NCI-H2227 (cell line): ENCODE data around the gene FOXP2.
"Not testable (repeated sequence)": the region's sequence is repeated elsewhere in the genome, so short reads cannot be mapped to it uniquely, and the experiment has no call there.

Source experiments
- DNase-seq: peaks from one replicate; lab custom pipeline; 2025; ENCODE audit not compliant: unreplicated experiment; lab: John Stamatoyannopoulos, UW

Gene FOXP2

DNA sequence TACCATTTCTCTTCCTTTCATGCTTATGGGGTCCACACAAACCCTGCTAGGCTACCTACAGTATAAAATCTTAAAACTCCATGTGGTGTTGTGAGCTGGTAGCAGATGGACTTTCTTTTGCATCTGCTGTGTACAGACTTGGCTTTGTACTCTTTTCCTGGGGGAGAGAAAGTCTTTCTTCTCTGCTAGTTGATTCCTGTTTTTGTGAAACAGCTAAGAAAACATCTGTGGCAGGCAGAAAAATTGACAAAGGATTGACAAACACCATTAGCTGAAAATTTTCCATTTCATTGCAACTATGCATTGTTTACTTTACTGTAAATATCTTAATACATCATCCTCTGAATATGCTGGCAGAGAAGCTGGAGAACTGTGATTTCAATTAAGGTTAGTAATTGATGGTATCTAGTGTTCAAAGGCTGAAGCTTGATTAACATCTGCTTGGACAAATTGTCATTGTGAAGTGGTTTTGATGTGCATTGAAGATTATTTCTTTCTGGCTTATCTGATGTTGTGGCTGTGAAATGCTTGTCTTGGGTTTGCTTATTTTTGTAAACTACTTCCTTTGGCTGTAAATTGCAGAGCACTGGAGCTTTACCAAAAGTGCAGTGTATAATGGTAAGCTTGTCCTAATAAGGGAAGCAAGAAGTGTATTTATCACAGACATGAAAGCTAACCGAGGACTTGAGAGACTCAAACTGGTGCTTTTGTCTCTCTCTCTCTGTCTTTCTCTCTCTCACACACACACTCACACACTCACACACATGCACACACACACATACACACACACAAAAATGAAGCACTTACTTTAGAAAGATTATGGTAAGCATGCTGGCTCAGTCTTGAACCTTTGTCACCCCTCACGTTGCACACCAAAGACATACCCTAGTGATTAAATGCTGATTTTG, at the start of gene FOXP2:
Gene FOXP2, plus strand, starts transcription at position 660 of the 908 bp plus-strand sequence. CDS start 11,697 bp downstream, outside the sequence.
- DNase-seq: no peak

DNA sequence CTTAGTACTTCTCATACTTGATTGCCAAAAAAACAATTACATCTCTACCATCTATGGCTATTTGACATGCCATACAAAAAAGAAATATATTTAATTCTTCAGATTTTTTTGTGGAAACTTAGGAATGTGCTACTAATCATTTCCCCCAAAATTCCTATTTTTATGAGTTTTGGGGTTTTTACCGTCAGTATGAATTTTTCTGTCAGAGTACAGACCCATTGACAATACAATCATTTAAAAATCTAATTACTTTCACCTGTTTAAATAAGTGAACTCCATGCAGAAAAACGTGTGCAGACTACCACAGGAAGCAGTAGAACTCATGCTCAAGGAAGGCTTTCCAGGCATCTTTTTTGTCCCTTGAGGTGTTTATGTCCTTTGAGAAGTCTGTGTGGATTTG, 48.8 kb upstream of the FOXP2 start:
- no peak for DNase-seq

DNA sequence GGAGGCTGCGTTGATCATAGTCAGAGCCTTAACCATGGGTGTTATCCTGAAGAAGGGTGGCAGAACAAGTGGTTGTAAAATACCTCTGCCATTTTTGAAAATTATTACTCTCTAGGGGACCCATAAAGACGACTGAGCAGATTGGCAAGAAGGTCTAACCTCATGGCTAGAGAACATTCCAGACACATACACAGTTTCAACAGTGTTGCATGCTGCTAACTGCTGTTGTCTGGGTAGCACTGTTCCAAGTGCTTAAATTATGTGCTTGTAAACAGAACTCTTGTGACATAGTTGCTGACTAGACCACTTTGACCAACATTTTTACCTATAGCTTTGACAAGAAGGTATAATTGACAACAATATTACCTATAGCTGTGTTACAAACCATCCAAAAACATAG, 46.1 kb upstream of the FOXP2 start:
- no peak for DNase-seq

DNA sequence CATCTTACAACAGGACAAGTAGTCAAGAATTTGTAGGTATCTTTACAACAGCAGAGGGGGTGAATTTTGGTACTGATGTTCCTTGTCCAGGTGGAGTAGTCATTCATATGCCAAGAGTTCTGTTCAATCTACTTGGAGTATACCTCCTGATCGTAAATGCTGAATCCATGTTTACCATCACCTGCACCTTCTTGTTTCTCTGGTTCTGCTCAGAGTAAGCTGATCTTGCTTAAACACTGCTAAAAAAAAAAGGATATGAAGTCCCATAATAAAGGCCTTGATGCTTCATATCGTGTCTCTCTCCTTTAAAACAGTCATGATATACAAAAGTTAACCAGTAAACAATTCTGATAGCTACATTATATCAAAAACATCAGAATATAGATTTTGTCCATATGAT, 45.3 kb upstream of the FOXP2 start:
- no peak for DNase-seq

DNA sequence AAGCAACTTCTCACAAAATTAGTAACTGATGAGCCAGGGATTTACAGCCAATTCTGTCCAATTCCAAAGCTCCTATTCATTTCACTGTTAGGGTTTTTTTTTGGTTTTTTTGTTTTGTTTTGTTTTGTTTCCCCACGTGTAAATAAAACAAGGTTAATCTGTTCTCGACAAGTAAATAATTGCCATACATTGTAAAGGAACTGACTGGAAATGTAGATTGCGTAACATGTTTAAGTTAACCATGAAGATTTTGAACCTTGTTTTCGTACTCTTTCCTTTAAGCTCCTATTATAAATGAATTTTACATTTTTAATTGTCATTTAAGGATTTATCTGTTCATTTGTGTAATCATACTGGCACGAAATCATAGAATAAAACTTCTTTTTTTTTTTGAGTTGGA, 42.0 kb upstream of the FOXP2 start:
- no peak for DNase-seq

DNA sequence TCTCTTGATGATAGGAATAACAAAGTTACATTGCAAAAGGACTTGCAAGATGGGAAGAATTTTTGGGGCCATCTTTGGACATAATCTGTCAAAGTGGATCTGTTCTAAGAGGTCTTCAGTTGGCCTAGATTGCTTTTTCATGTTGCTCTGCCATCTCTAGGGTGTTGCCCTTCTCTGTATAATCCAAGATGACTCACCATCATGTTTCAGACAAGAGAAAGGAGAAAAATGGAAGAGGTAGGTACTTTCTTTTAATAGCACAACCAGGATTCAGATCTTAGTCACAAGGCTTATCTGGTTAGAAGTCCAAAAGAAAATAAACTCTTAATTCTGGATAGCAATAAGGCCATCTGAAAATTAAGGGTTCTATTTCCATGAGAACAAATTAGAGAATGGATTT, 38.7 kb upstream of the FOXP2 start:
- DNase-seq: no peak

DNA sequence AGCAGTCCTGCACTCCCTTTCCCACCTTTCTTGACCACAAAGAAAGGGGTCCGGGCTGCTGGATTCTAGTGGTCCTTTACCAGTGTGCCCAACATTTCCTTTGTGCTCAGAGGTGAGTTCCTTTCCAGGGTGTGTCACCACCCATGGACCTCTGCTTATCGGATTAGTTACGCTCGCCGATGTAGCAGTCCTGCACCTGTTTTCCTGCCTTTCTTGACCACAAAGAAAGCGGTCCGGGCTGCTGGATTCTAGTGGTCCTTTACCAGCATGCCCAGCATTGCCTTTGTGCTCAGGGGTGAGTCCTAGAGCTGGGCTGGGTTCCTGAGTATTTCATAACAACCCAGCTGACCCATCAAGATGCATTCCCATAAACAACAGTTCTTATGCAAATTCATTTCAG, 30.7 kb upstream of the FOXP2 start:
- not testable (repeated sequence) for DNase-seq

DNA sequence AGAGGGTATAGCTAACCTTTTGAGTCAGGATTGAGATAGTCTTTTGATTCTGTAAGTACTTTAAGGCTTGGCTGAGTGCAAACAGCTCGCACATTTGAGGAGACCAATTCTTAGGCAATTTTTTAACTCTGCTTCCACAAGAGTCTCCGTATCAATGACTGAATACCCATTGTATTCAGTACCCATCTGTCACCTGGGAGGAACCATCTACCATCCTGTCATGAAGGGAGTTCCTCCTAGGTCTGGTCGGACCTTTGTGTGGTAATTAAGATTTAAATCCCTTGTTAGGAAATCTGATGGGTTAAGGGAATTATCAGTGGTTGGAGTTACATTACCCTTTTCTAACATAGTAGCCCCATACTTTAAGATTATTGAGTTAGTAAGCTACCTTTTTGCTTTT, 30.3 kb upstream of the FOXP2 start:
- DNase-seq: not testable (repeated sequence)

DNA sequence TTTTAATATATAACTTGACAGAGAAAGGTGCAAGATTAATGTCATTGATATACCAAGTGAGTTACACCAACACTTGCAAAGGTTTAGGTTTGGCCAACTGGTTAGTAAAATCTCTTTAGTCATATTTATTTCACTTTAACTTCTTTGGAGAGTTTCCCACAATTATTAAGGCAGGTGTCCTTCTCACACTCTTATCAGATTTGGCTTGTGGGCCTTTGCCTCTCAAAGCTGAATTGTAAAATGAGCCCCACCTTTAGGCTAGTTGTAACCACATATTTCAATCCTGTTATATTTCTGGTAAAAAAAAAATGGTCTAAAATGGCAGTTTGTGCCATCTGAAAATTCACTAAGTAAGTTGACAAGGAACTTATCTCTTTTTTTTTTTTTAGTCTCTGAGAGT, 26.6 kb upstream of the FOXP2 start:
- no peak for DNase-seq

DNA sequence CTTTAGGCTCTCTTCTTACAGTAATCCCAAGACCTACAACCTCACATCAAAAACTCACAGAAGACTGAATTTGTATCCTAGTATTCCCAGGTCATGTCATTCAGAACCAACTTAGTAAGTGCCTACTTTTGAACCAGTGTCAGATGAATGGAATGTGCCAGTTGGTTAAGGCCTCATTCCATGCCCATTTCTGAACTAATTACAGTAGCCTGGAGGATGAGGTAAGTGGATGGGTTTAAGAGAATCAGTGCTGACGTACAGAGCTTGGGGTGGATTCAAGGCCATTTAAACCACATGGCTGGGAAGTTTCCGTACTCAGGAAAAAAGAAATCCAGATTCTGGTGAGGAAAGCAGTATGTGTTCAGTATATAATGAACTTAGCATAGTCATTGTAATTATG, 21.9 kb upstream of the FOXP2 start:
- DNase-seq: no peak

DNA sequence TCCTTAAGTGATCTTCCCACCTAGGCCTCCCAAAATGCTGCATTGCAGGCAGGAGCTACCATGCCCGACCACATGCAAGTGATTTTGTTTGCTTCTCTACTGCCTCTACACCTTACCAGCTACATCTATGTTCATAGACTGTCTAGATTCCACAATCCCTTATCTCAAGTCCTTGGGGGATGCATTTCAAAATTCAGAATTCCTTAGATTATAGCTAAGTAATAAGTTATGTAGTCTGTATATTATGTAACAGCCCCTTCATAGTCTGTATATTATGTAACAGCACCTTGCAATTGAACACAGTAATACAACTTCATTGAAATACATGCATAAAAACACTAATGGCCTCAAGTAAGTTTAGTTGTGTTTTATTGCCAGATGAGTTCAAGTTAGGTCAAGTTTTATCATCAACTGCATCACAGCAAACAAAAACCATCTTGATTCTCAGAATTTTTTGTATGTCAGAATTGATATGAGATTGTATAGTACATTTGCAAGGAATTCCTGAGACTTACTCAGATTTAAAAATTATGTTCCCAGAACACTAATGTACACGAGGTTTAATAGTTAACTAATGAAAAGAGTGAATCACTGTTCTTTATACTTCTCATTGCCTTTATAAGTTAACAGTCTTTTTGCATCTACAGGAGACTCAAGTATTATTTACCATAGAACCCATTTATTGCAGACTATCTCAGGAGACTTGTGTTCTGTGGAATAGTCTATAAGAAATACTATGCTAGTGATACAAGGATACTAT, 11.6 kb upstream of the FOXP2 start:
- no peak for DNase-seq

DNA sequence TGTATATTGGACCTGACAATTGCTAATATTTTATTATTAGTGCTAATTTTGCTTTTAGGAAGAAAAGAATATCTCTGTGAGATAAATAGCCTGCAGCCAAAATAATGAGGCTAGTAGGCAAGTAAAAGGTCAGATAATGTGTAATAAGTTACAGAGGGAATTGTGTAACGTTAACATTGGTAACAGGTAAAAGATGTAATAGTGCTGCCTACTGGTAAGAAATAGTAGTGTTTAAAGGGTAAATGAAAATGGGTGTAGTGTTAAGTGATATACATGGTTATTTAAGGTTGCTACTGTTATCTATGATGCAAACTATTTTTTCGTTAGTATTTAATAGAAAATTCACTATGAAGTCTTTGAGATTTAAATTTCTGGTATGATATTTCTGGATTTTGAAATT, 9.2 kb upstream of the FOXP2 start:
- no peak for DNase-seq

DNA sequence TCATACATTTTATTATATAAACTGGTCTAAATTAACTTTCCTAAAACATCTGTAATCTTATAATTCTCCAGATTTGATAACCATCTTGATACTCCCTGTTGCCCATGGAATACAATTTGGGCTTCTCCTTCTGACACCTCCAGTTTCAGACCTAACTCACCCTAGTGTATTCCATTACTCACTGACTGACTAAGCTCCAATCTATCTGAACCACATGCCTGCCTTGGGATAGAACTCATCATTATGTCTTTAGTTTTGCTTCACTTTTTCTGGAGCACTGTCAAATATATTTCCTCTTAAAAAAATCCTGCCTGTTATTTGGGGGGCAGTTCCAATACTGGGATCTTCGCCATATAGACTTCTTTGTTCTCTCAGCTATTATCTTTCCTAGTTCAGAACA, 4.9 kb upstream of the FOXP2 start:
- no peak for DNase-seq

DNA sequence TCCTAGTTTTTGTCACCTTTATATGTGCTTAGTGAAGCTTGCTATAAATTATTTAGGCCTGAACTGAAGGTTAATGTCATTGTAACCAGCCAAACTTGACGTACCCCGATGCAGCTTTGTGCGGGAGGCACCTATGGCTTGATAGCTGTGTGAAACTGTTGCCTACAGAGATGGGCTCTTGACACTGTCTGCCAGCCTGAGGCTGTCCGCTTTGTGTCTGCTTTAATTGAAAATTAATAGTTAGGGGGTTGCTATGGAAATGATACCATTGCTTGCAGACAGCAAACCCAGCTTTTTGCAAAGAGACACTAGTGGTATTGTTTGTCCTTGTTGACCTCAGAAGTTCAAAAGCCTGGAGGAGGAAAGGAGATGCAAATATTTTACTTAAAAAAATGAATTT, 2.1 kb upstream of the FOXP2 start:
- DNase-seq: no peak

DNA sequence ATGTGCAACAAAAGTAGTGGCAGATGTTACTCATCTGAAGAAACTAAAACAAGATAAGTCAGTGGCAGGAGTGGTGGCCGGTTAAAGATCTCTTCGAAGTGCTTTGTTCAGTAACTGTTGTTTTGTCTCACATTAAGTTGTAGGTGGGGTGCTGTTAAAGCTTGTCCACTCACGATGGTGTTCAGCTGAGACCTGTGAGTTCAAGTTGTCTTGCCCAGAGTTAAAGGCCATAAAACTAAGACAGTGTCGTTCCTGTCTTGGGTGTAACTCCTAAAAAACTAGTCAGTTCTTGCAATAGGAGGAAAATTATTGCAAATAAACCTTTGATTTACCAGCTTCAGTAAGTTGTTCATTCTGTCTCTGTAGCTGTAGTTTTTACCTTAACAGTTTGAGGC, 857 bp upstream of the FOXP2 start:
- no peak for DNase-seq

DNA sequence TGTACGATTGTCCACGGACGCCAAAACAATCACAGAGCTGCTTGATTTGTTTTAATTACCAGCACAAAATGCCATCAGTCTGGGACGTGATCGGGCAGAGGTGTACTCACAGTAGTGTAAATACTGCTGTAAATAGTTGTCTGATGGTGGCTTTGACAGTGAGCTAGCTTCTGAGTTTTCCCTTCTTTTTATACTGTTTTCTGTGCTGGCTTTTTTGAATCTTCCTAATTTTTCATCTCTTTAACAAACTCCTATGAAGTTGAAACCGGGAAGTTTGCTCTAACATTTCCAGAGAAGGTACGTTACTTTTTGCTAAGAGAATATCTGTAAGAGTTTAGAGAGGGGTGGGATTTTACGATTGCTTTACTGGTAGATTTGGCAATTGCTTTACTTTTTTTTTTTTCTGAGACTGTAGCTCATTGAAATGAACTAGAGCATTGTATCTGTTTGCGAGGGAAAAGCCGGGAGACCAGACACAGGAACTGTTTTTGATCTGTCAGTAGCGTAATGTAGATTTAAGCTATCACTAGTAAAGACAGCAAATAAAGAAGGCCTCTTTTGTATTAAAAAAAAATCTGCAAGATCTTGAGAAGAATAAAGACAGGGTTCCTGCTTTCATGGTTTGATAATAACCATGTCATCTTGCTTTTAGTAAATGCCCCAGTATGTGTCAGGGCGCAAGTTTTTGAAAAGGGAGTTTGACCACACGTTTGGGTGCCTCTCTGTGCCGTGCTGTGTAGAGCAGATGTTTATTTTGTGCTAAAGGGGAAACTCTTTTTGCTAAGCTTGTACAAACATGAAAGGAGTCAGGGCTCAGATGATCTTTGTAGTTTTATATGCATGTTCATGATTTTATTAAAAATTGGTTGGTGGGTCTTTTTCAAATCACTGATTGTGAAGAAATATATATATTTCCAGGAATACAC, 712 bp downstream of the FOXP2 start:
- DNase-seq: no peak

DNA sequence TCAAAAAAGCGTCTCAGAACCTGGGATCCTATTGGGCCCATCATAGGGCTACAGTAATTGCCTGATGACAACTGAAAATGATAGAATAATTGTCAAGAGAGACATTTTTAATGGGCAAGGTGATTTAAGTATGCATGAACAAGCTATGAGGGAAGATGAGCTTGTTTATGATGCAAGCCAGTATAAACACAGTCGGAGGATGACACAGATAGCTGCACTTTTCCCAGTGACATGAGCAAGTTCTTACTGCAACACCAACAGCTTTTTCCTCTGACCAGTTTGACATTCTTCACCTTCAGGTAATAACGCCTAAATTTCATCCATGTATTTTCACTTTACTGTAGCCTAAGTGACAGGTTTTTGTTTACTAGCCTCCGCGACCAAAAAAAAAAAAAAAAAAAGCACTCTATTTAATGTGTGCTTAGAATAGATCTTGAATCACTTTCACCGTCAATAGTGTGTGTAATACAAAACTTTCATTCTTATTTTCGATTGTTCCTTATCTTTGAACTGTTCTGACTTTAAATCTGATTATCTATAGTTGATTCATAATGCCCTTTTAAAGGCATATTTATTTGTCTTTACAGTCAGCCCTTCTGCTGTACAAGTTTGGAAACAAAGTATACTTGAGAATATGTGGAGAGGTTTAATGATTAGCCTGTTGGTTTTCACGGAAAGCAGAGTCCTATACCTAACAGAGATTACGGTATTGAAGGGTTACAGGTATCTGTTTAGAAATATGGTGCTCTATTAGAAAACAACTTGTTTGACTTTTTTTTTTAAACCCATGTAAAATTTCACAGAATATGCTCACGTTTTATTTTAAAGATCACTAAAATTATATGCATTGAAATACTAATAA, 1.7 kb downstream of the FOXP2 start:
- DNase-seq: no peak

DNA sequence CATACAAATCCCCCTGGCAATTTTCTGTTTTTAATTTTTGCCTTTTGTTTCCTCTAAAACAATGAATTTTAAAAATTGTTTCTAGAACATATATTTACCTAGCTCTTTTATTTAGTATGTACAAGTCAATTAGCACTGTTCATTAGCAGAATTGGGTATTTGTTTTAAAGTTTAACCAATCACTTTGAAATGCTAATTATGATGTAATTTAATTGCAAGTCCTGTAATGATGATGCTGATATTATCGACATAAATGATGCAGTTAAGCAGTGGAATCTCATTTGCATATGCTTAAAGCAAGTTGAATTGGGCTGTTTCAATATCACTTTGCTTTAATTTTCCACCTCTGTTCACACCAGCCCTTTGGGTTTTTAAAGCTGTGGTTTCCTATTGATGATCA, 2.7 kb downstream of the FOXP2 start:
- no peak for DNase-seq

DNA sequence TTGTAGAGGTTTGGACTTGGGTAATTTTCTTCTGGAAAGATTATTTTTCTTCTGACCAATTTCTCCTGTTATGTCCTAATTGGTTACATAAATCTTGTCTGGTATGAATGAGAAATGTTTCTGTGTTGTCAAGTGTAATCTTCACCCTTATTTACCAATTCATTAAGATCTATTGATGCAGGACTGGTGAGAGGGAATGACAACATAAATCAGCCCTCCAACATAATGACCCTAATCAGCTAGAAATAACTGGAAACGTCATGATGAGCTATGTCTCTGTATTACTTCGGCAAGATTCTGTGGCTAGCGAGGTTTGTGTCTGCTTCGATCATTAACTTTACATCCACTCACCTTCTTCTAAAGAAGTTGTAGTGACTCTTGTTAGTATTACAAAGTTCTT, 3.5 kb downstream of the FOXP2 start:
- no peak for DNase-seq
